GM10847 (cell line): ENCODE data around the gene ALKBH5.

Experiments
- POLR2A ChIP-seq: IDR thresholded peaks from 2 replicates; pipeline ENCODE4 v1.6.1; 2011; ENCODE audit not compliant: insufficient read length; ENCODE audit errors: extremely low read depth

ALKBH5 gene

DNA sequence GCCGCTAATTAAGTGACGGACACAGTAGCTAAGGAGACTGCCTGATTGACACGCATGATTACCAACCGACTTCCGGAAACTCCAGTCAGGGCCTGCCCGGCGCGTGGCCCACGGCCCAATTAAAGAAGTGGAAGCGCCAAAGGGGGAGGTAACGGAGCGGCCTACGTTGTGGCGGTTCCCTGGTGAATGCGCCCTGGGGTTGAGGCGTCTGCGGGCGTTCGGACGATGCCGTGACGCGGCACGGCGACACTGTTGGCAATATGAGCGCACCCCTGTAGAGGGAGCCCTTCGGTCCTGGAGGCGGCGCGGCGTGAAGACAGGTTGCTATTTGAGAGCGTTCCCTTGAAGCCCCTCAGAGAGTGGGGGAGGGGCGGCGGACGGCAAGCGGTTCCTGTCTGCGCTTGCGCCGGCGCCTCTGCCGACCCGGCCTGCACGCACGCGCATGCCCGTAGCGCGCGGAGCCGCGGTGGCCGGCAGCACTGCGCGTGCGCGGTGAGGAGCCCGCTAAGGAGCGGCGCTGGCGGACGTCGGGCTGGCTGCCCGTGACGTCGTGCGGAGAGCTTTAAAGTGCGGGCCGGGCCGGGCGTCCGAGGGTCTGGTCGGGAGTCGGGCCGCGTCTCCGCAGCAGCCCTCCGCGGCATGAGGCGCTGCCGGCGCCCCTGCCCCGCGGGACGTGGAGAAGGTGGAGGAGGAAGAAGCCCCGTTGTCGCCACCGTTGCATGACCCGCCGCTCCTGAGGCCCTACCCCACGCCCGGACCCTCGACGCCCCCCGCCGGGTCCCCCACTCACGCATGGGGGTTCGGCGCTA, at the start of gene ALKBH5:
TSS of gene ALKBH5 (plus strand) at position 495 of the 809 bp plus-strand sequence. CDS start 416 bp downstream, outside the sequence.
- TF ChIP-seq POLR2A = peak; percentile 58

DNA sequence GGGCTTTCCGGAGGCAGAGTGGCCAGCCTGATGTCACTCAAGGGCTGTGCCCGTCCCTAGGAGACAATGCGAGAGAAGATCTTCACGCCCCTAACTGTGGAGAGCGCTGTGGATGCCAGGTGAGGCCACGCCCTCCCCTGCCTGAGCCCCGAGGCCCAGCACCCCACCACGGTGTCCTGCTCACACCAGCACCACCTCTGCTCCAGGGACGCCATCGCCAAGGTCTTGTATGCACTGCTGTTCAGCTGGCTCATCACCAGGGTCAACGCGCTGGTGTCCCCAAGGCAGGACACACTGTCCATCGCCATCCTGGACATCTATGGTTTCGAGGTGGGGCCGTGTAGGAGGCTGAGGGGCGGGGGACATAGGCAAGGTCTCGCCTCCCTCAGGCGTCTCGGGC, 47.3 kb upstream of the ALKBH5 start:
- TF ChIP-seq POLR2A = no peak

DNA sequence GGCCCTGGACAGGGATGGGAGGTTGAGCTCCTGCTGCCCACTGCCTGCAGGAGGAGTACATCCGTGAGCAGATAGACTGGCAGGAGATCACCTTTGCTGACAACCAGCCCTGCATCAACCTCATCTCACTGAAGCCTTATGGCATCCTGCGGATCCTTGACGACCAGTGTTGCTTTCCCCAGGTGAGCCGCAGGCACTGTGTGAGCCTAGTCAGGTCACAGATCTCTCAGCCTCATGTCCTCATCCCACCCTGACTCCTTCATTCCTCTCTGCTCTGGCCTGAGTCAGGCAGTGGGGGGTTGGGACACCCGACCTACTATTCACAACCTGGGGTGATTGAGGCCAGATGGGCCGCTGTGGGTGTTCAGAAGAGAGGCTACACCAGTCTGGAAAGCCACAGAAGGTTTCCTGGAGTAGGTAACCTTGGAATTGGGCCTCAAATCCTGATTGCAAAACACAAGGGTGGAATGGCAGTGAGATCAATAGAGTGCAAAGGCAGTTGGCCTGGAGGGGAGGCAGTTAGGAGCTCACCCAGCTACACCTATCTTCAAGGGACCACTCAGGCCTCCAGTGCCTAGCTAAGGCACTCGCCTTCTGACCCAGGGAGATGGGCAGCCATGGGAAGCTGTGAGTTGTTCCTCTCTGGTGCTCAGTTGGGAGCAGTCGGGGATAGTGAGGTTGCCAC, 45.4 kb upstream of the ALKBH5 start:
- TF ChIP-seq POLR2A = no peak

DNA sequence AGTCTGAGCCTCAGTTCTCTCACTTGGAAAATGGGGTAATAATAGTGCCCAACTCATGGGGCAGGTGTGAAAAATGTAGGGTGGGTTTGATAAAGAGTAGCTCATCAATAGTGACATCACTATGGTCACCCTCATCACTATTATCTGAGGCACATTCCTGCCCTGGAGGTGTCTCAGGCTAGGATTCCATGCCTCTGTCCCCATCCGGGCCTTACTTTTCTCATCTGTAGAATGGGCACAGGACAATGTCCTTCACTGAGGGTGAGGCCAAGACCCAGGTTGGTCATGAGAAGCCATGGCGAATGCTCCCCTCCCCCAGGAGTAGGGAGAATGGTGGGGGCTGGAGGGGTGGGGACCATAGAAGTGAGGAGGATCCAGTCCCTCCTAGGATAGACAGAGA, 44.5 kb upstream of the ALKBH5 start:
- TF ChIP-seq POLR2A = no peak

DNA sequence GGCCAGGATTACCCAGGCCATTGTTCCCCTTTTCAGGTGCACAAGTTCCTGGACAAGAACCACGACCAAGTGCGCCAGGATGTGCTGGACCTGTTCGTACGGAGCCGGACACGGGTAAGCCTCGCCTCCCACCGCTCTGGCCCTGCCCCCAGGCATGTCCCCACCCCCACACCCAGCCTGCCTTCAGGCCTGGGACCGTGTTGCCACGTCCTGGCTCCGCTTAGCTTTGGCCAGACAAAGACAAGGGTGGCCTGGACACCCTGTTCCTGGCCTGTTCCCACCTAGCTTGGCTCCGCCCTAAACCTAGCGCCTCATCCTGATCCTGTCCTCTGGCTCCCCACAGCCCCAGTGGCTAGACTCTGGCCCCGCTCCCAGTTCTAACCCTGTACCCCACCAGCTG, 44.1 kb upstream of the ALKBH5 start:
- TF ChIP-seq POLR2A = no peak

- no peak for TF ChIP-seq POLR2A
Observed at GRCh38 chr17:18139949-18140348, 43.7 kb upstream of the ALKBH5 start.

- TF ChIP-seq POLR2A = no peak
Observed at GRCh38 chr17:18140648-18141047, 43.0 kb upstream of the ALKBH5 start.

- TF ChIP-seq POLR2A = no peak
Observed at GRCh38 chr17:18141210-18141803, 42.3 kb upstream of the ALKBH5 start.

DNA sequence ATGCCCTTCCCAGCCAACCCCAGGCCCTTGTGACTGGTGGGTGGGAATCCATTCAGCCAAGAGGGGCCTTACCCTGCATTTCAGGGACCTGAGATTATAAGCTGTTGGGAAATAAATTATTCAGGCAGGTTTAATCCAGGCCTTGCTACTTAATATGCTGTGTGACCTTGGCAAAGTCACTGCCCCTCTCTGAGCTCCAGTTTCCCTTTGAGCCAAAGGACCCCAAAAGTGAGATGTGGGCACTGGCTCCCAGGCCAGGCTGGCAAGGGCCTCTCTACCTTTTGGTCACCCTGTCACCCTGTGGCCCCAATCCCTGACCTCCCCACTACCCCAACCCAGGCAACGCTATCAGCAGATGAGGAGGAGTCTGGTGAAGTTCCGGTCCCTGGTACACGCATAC, 41.2 kb upstream of the ALKBH5 start:
- TF ChIP-seq POLR2A = no peak

DNA sequence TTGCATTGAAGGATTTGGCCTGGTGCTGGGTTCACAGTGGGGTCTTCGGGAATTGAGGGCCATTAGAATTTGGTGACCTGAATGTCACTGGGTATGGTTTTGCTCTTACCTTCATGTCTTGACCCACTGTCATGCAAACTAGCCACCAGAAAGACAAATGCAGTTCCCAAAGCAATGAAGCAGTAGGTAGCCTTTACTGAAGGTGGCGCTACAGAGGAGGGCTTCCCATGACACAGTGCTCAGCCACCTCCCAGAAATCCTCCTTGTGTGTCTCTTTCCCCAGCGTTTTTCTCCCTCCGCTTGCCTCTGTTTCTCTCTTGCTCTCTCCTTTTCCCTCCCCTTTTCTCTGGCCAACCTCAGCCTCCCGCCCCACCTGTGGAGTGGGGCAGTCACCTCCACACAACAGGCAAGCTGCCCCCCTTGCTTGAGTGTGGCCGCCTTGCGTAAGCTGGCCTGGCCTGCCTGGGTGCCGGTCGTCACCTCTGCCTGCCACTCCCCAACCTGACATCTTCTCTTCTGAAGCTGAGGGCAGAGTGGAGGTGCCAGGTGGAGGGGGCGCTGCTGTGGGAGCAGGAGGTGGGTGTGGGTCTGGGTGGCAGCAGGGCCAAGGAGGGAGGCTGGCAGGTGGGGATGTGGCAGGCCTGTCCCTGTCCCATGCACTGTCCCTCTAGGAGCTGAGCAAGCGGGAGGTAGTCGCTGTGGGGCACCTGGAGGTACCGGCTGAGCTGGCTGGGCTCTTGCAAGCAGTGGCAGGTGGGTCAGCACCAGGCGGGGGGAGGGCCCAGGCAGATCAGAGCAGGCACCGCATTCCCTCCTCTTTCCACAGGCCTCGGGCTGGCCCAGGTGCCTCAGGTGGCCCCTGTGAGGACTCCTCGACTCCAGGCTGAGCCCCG, 40.3 kb upstream of the ALKBH5 start:
- no peak for TF ChIP-seq POLR2A

DNA sequence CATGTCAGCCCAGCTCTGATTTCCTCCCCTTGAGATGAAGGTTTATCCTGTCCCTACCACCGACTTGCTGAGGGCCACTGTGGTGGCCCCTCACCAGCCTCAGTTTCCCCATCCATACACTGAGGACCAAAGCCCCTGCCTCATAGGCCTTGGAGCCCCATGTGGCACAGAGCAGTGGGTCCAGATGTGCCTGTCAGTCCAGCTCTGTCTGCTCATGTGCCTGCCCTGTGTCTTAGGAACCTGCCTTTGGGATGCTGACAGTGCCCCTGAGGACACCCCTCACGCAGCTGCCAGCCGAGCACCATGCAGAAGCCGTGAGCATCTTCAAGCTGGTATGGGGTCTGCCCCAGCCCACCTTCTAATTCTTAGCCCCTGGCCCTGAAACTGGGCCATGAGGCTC, 39.4 kb upstream of the ALKBH5 start:
- no peak for TF ChIP-seq POLR2A

DNA sequence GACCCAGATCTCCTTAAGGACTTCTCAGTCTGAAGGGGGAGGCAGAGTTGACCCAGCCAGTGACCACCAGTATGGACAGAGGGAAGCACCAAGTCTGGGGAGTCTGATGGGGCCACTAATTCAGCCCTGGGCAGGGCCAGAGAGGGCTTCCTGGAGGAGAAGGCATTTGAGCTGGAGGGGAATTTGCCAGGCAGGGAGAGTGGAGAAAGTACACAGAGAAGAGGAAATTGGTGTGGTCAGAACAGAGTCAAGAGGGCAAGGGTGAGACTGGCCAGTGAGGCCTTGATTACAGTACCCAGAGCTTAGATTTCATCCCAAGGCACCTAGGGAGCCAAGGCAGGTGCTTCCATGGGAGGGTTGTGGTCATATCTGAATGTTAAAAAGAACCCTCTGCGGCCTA, 38.8 kb upstream of the ALKBH5 start:
- no peak for TF ChIP-seq POLR2A

DNA sequence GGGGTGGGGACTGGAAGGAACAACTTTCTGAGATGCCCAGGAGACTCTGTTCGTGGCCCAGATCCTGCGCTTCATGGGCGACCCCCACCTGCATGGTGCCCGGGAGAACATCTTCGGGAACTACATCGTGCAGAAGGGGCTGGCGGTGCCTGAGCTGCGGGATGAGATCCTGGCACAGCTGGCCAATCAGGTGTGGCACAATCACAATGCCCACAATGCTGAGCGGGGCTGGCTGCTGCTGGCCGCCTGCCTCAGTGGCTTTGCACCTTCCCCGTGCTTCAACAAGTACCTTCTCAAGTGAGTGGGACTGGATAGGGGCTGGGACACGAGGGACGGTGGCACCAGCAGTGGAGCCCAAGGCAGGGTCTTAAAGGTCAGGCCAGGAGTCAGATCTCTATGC, 37.8 kb upstream of the ALKBH5 start:
- no peak for TF ChIP-seq POLR2A

DNA sequence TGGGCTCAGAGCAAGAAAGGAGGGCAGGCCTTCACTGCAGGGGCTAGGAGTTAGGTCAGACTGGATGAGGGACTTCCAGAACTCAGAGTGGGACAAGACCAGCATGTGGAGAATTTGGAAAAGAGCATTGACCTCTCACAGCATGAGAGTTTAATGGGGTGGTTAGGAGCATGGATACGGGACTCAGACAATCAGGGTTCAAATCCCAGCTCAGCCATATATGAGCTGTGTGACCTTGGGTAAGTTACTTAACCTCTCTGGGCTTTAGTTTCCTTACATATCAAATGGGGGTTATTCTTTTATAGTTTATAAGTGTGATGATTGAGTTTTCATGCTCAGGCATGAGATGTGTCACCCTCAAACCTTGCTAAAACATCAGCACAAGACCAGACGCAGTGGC, 37.4 kb upstream of the ALKBH5 start:
- no peak for TF ChIP-seq POLR2A

DNA sequence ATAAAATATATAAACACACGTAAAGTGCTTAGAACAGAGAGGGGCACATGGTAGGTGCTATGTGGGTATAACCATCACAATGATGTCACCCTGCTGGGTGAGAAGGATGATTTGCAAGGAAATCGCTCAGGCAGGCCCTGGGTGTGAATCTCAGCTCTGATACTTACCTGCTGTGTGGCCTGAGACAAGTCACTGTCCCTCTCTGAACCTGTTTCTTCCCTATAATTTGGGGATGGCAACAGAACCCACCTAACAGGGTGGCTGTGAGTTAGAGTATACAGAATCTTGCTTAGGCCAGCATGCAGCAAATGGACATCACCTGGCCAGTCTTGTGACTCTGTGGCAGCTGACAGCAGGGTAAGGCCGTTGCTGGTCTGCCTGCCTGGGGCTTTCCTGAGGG, 36.6 kb upstream of the ALKBH5 start:
- no peak for TF ChIP-seq POLR2A
